GM19025 (cell line): ENCODE results near the gene PHTF2.

Experiments used
- ATAC-seq: cut with Tn5 transposase; IDR thresholded peaks from one replicate; pipeline ENCODE4 v1.9.1; 2021; ENCODE audit warnings: mild to moderate bottlenecking, low read depth, moderate library complexity; ENCODE audit not compliant: unreplicated experiment

Gene PHTF2

DNA sequence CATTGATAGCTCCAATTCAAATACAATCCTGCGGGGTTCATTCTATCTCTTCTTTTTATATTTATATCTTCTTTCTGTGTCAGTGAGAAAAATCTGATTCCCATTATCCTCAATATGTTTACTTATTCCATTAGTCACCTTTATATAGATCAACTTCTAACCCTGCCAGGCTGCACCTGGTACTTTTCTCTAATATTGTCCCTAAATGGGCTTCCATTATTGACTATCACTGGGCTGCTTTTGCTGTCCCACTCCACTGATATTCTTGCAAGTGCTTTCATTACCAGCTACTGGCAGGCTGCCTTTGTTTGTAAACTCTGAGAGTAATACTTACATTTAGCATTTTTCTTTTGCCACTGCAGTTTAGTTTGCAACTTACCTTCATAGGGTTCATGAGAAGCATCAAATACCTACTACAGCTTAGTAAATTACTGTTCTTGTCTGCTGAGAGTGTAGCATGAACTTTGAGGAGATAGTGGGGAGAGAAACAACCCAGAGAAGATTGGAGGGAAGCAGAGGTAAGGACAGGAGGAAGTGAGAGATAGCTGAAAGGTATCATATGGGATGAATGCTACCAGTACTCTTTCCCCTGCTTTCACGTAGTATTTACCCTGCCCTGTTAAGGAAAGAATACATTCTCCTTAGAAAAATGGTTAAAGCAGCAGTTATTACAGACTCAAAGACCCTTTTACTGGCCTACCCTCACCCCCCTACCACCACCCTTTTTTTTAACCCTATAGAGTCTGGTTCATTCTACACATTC is 119.1 kb downstream of the PHTF2 start:
- no peak for ATAC-seq

DNA sequence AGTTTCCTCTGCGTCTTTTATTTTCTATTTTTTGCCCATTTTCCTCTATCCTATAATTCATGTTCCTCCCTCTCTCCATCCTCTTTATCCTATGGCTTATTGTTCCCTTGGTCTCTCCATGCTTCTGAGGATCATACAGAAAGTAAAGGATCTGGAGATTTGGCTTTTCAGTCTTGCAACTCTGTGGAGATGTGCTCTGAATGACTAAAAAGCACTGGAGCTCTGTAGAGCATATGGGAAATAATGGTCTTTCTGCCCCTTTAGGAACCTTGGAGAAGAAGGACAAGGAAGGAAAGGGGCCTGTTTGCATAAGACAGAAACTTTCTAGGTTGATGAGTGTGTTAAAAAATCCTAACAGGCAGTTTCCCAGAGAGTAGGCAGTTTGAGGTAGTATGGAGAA is 120.1 kb downstream of the PHTF2 start:
- ATAC-seq: no peak

DNA sequence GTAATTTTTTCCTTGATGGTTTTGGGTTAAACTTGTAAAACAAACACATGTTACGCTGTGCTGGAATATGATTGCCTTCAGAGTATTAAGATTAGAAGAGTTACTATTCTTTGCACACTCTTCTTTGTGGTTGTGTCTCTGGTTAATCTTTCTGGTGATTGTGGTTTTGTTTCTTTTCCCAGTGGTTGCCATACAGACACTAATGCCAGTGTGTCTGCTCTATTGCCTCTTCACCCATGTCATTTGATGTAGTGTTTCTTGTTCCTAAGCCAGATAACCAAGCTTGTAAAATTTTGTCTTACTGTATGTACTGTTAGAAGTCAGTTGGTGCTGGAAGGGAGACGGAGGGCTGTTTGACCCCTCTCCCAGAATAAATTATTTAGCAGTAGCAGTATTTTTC is 124.8 kb downstream of the PHTF2 start:
- ATAC-seq: no peak

DNA sequence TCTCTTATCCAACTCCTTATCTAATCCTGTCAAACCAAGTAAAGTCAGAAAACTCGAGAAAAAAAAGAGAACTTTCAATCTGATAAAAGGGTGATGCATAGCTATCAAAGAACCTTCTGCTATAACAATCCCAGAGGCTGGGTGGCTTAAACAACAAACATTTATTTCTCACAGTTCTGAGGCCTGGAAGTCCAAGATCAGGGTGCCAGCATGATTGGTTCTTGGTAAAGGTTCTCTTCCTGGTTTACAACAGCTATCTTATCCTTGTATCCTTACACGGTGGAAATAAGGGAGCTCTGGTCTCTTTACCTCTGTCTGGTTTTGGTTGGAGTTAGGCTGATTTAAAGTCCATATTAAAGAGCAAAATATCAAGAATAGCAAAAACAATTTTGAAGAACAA is 131.9 kb downstream of the PHTF2 start:
- ATAC-seq: no peak

DNA sequence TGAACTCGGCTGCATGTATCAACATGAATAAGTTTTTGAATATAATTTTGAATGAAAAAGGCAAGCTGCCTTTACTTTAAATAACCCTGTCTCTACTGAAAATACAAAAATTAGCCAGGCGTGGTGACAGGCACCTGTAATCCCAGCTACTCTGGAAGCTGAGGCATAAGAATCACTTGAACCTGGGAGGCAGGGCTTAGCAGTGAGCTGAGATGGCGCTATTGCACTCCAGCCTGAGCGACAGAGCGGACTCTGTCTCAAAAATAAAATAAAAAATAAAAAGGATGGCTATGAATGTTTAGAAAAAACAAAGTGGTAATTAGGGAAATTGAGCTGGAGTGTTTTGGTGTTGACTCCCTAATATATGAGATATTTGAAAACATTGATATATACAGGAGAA is 133.3 kb downstream of the PHTF2 start:
- no peak for ATAC-seq

DNA sequence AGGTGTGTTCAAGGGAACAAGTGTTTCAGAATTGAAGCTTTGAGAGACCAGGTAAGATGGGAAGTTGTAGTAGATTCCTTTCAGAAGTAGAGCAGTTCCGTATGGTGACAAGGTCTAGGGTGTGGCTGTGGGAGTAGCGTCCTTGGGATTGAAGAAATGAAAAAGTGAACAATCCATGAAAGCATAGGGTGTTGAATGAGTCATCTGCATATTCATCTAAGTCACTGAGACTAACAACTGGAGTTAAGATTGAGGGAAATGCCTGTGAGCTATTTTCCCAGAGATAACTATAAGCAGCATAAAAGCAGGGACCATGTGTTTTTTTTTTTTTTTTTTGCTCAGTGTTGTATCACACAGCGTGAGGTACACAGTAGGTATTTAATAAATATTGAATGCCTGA is 134.8 kb downstream of the PHTF2 start:
- no peak for ATAC-seq

DNA sequence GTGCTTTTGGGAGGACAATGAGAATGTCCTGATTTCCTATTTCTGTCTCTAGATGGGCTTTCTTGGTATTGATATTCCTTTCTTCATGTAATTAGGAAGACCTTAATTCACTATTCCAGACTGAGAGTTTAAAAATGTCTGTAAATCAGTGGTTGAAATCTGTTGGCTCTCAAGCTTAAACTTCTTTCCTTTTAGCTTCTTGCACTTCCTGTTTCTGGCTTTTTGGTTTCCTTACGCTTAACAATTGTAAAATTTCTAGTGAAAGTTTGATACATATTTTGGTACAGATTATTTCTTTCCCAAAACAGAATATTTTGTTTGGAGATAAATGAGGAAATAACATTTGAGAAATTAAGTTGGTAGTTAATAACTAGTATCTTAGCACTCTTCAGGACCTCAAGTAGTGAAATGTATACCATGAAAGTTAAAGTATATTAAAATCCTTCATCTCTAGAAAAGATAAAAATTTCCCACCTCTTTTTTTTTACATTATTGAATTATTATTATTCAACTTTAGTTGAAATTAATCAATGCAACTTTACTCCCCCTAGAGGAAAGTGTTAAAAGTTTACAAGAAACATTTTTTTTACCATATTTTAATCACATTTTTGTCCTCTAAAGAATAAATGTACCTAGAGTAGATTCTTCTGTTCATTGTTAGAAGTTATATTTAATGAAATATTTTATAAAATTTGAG is 137.2 kb downstream of the PHTF2 start:
- ATAC-seq: no peak

DNA sequence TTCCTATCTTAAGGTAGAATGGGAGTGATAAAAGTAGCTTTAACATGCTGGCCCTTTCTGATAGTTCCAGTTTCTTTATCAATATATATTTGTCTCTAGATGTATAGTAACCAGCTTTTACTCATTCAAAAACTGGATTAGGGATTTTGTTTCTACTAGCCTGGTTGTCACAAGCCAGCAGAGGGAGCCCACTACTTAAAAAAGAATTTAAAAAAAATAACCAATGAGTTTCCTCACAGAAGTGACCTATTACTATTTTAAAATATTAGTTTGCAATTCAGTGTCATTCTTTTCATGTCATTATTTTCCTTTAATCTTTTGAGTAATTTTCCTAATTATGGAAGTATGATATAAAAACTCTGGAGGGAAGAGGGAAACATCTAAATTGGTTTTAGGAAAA is 142.1 kb downstream of the PHTF2 start:
- no peak for ATAC-seq

DNA sequence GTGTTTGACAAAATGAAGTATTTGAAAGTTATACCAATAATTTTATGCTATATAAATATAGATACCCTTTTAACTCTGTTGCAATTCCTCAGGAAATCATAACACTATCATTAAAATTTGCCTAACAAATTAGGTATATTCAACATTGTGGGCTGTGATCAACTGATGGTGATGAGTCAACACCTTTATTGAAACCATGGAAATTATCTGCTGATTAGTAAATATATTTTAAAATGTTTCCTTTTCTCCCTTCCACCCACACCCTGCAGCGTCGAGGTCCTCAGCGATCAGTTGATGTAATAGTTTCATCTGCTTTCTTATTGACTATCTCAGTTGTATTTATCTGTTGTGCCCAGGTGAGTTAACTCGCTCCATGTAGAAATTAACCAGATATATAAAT is 143.9 kb downstream of the PHTF2 start:
- ATAC-seq: no peak

DNA sequence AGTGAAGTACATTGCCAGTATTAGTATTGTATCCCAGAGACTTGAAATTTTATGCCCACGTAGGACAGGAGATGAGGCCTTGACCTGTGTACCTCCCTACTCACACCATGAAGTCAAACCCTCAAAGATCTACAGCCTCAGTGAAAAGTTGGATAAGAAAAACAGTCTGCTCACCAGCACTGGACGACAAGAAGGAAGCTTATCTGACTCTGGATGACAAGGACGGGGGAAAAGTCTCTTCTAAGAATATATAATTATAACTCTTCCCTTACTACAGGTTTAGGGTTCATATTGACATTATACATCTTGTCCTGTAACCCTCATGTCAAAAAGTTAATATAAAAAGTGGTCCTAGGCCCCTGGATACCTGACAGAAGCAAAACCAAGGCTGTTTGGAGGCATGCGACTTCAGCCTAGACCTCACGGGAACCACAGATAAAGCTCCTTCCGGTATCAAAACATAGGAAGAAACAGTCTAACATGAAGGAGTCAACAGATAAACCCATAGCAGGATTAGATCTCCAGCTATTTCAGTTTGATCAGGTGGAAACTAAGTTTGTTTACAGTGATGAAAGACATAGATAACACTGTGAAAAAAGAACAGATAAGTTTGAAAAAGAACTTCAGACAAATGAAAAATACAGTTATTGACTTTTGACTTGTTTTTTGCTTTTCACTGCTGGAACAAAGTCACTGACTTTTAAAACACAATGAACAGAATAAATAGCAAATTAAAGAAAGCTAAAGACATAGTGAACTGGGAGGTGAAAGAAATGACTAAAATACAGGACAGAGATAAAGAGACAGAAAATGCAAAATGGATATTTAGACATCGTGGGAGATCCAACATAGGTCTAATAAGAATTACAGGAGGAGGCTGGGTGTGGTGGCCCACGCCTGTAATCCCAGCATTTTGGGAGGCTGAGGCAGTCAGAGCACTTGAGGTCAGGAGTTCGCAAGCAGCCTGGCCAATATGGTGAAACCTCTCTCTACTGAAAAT is 145.9 kb downstream of the PHTF2 start:
- no peak for ATAC-seq

DNA sequence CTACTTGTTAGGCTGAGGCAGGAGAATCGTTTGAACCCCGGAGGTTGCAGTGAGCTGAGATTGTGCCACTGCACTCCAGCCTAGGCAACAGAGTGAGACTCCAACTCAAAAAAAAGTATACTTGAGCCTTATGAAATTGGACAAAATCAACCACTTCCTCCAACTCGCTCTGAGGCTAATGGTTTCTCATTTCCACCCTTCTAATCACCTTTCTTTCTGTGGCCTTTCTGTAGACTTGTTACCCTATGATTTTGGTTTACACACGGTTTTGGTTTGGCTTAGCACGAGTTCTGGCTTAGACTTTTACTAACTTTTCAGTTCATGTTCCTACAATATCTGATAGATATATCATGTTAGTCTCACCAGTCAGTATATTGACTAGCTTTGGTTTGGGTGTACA is 152.0 kb downstream of the PHTF2 start:
- ATAC-seq: no peak

DNA sequence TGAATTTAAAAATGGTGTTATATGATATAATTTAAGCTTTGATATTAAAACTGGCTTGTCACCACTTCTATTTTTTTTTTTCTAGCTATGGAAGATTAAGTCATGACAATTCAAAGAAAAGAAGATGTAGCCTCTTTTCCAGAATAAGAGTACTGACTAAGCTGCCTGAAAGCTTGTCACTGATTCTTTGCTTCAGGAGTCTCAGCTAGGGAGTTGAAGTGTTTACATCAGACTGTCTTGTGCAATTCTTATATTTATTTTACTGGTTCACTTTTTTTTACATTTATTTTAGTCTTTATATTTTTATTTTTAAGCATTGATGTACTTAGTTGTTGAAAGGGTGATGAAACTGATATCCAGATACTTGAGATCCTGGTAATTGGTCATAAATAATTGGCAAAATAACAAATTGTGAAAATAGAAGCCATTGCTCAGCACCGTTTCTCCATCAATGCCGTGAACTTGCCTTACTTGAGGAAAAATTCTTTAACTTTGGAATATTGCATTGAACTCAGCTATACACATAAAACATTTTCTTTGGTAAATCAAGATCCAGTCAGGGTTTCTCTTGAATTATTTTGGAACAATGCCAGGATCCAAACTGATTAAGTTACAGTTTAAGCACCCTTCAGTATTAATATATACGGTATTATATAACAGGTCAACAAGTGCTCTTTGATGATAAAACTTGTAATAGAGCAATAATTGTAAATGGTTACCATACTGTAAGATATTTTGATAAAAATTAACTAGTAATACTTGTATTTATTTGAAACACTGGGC is 156.4 kb downstream of the PHTF2 start:
- ATAC-seq: no peak

DNA sequence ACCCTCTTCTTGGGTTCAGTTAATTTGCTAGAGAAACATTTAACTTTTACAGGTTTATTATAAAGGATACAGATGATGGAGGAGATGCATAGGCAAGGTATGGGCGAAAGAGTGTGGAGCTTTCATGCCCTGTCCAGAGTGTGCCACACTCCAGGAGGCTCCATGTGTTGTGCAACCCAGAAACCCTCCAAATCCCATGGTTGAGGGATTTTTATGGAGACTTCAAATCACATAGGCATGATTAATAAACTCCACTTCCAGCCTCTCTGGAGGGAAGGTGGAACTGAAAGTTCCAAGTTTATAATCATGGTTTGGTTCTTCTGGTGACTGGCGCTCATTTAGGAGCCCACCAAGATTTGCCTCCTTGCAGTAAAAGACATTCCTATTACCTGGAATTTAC is 159.9 kb downstream of the PHTF2 start:
- no peak for ATAC-seq

DNA sequence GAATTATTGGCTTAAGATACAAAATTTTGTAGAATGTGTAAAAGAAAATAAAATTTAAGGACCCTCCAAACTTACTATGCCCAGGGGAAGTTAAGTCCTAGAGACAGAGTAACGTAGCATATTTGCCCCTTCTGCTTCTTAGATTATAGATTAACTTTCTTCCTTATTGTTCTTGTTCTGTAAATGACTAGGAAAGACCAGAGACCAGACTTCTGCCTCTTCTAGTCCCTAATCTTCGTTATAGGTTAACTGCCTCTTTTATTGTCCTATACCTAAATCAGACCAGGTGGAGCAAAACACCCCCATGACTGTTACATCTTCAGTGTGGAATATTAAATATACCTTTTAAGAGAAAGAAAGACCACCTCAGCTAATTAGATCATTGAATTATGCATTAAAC is 160.5 kb downstream of the PHTF2 start:
- ATAC-seq: no peak

DNA sequence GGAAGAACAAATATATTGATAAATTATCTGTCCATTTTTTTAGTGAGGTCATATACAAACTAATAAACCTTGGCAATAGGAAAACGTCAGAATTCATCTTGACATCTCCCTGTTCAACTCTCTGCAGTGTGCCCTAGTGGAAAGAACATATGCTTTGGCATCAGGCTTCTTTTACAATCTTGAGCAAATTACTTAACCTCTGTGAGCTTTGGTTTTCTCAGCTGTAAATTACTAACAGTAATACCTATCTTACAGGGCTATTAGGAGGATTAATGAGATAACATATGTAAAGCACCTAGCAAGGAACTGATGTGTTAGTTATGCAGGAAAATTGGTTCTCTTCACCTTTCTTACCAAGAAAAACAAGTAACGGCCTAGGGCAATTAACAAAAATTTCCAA is 161.8 kb downstream of the PHTF2 start:
- no peak for ATAC-seq

DNA sequence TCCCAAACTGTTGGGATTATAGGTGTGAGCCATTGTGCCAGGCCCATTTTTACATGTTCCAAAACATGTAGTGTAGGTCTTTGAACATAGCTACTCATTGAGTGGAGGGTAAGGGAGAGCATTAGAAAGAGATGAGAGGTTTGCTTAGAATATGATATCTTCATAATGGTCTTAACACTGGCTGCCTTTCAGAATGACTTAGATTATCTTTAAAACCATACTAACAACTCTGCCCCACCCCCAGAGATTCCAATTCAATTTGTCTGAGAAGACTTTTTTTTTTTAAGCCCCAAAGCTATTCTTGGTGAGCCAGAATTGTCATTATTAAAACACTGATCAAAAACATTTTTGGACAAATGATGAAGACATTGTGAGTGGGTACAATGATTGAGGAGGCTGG is 168.9 kb downstream of the PHTF2 start:
- ATAC-seq: no peak

DNA sequence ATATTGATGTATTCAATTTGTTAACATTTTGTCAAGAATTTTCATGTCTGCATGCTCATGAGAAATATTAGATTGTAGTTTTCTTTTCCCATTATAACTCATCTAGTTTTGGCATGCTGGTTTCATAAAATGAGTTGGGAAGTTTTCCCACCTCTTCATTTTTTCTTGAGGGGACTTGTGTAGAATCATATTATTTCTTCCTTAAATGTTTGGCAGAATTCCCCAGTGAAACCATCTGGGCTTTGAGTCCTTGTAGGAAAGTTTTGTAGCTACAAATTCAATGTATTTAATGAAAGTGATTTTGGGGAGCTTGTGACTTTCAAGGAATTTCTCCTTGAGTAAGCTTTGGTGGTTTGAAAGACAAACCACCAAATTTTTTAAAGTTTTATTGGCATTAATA is 173.2 kb downstream of the PHTF2 start:
- ATAC-seq: no peak

DNA sequence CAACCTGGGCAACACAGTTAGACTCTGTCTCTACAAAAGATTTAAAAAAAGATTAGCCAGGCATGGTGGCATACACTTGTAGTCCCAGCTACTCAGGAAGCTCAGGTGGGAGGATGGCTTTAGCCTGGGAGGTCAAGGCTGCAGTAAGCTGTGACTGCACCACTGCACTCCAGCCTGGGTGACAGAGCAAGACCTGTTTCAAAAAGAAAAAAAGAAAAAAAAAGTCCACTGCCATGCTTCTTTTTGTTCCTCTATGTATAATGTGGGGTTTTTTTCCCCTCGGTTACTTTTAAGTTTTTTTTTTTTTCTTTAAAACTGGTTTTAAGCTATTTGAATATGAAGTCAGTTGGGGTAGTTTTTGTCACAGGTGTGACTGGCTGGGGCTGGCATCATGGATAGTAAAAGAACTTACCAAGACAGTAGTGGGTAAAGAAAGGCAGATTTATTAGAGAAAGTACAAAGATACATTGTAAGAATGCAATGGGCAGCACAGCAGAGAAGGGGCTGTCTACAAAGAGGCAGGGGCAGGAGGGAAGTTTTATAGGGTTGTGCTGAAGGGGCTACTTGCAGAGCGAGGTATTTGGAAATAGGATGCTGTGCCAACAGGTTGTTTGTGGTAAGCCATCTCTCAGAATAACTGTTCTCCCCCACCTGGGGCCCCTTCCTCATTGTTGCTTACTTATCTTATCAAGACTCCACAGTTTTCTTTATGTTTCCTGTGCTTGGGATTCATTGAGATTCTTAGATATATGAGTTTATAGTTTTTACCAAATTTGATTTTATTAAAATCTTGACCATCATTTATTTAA is 177.3 kb downstream of the PHTF2 start:
- ATAC-seq: no peak

DNA sequence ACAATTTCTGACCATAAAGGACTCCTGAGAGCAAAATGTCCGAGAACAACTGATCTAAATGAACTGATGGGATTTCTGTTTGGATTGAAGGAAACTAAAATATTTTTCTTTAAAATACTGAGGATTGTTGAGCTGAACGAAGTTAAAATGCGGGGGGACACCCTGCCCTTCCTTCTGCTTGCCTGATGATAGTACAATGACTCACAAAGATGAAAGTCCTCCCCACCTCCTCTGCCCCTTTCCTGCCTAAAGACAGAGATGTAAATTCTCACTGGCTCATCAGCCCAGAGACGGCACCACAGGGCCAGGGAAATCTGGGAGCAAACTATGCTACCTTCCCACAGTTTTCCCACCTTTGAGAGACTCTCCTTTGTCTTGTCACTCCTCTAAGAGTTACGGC is 180.6 kb downstream of the PHTF2 start:
- no peak for ATAC-seq
